Psoas muscle (tissue), 8 donors: Measurements from ENCODE around the gene GRID1. TPM values are rescaled to one million over a fixed set of nuclear protein-coding genes. Genes with fewer than 3 reads are reported as not detected.

Experiments
- ATAC-seq, 4 donors: fragments of 200-7000 bp; cut with Tn5 transposase; one replicate each; pipeline ENCODE4 v1.9.1; 2020; ENCODE audit warnings: moderate library complexity in 3 of 4, mild to moderate bottlenecking in 2 of 4
- DNase-seq, 2 donors: peaks; one replicate each; pipeline ENCODE4 v3.0.0-alpha.2; 2020
- H3K27ac ChIP-seq: fragments of 200-600 bp; one replicate; pipeline ENCODE4 v1.8.0; 2022
- H3K27me3 ChIP-seq, 3 donors: fragments of 200-600 bp in 1 of 3; one replicate each; pipeline versions ENCODE4 v1.6.1 to v1.8.0; 2013 to 2022; ENCODE audit warnings: low read length in 2 of 3, mild to moderate bottlenecking in 2 of 3, moderate library complexity in 1 of 3; ENCODE audit not compliant: insufficient read depth in 3 of 3
- H3K36me3 ChIP-seq, 2 donors: fragments of 200-600 bp in 1 of 2; one replicate each; pipeline versions ENCODE4 v1.6.1 to v1.8.0; 2013 to 2022; ENCODE audit warnings: low read depth in 1 of 2, mild to moderate bottlenecking in 1 of 2, moderate library complexity in 1 of 2; ENCODE audit not compliant: insufficient read depth in 1 of 2
- H3K4me1 ChIP-seq: fragments of 200-600 bp; one replicate; pipeline ENCODE4 v1.8.0; 2022
- H3K4me3 ChIP-seq: fragments of 200-600 bp; one replicate; pipeline ENCODE4 v1.8.0; 2022; ENCODE audit warnings: mild to moderate bottlenecking
- H3K9me3 ChIP-seq: fragments of 200-600 bp; one replicate; pipeline ENCODE4 v1.8.0; 2022
- CTCF ChIP-seq: fragments of 200-600 bp; IDR thresholded peaks from one replicate; pipeline ENCODE4 v1.8.0; 2022; ENCODE audit warnings: antibody characterized with exemption
- WGBS, 3 donors: extraction: QIAGEN DNeasy Blood & Tissue Kit; methylation state at CpG; one replicate each; pipeline versions ENCODE4 v1.1.6 to v1.1.7; 2013; 5-methylcytosine and 5-hydroxymethylcytosine counted together
- intact Hi-C, 2 donors: fragments of 100-400 bp; cut with DNase I; formaldehyde crosslinking; loops; one replicate each; pipeline versions ENCODE4 v1.11.0 to v1.14.2; 2022
- polyA plus RNA-seq, 3 donors: library from polyadenylated mRNA; stranded (reverse); fragments of 200-250 nt; gene quantifications; one replicate each; pipeline ENCODE4 v1.2.3, GENCODE V29; 2013
- total RNA-seq, 4 donors: library from RNA; stranded (reverse); fragmentation: NEBNext Ultra II Directional in 2 of 4; extraction: Animal tissue kit (Norgen Biotek cat#: 25700) in 2 of 4; gene quantifications; one replicate each; pipeline versions ENCODE4 v1.2.1 to v1.2.4, GENCODE V29; 2021 to 2023
- donor health status: healthy with polysubstance abuse.
- donor health status: DM: no; HTN: no; CAD: no; lungs with moderate emphysema.
- donor health status: Bipolar disorder and iron deficiency.
- donor health status: healthy.
- donor health status: DM: yes; HTN: yes; CAD: no.
- donor health status: DM: no; HTN: no; CAD: no.
- donor health status: DM: no; HTN: no; CAD: no.
- donor health status: DM: yes; HTN: yes; CAD: no.

The GRID1 gene
- total and polyA plus RNA-seq, 7 donors, result 0.17 to 0.56 (median 0.24) TPM

GRCh38 chr10:85647741-85648140, 718.9 kb downstream of the GRID1 start:
- 31 to 45% (median 36%) methylated on average over 5 of the region's 5 CpGs for WGBS, 3 donors
- no peak overlapping the region for H3K27ac ChIP-seq

GRCh38 chr10:85645926-85646711, 720.5 kb downstream of the GRID1 start:
- peak in 1 of 4 donors; percentile 31 for ATAC-seq
- Histone ChIP-seq H3K4me1 (no peaks in the 10 kb centered on the region), H3K36me3 (no peaks in the 10 kb centered on the region), H3K27ac (no peak overlapping the region), H3K27me3 (no peaks in the 10 kb centered on the region), H3K4me3 (no peak overlapping the region), H3K9me3 (no peaks in the 10 kb centered on the region)
- no peak for TF ChIP-seq CTCF
- DNase-seq, result no peak
- intact Hi-C loops, result loop anchor here in 1 of 2 donors (10.0 kb wide), 1 partner anchor 489 kb away; no protein-coding TSS in a partner anchor
- 53 to 63% (median 59%) methylated on average over 7 of the region's 7 CpGs for WGBS, 3 donors

More at GRCh38 chr10:85647741-85648140, 718.9 kb downstream of the GRID1 start:
- H3K4me3 ChIP-seq, result no peak overlapping the region
- H3K9me3 ChIP-seq, result no peaks in the 10 kb centered on the region
- intact Hi-C loops, result loop anchor here in 1 of 2 donors (10.0 kb wide), 1 partner anchor 487 kb away; no protein-coding TSS in a partner anchor
- no peaks in the 10 kb centered on the region for H3K36me3 ChIP-seq
- TF ChIP-seq CTCF, result no peak
- no peaks in the 10 kb centered on the region for H3K27me3 ChIP-seq
- ATAC-seq (no peak), DNase-seq (no peak)
- no peaks in the 10 kb centered on the region for H3K4me1 ChIP-seq

- DNase-seq (peak in 1 of 2 donors; percentile 60), ATAC-seq (peak in 2 of 4 donors; percentile 35 to 42)
- Histone ChIP-seq H3K27ac (no peak overlapping the region), H3K27me3 (no peaks in the 10 kb centered on the region), H3K9me3 (no peaks in the 10 kb centered on the region), H3K36me3 (no peaks in the 10 kb centered on the region), H3K4me1 (no peaks in the 10 kb centered on the region), H3K4me3 (no peak overlapping the region)
- intact Hi-C loops, result loop anchor here in 1 of 2 donors (10.0 kb wide), 1 partner anchor 490 kb away; no protein-coding TSS in a partner anchor
- TF ChIP-seq CTCF, result no peak
- WGBS, 3 donors, result 41 to 47% (median 42%) methylated on average over 3 of the region's 3 CpGs
These were observed 721.5 kb downstream of the GRID1 start for GRCh38 chr10:85645053-85645452.

GRCh38 chr10:85643845-85644525, 722.6 kb downstream of the GRID1 start:
- DNase-seq (no peak), ATAC-seq (no peak)
- Histone ChIP-seq H3K4me1 (no peaks in the 10 kb centered on the region), H3K27ac (no peak overlapping the region), H3K4me3 (no peak overlapping the region), H3K36me3 (no peaks in the 10 kb centered on the region), H3K27me3 (no peaks in the 10 kb centered on the region), H3K9me3 (no peaks in the 10 kb centered on the region)
- intact Hi-C loops, result loop anchor here in 1 of 2 donors (10.0 kb wide), 1 partner anchor 491 kb away; no protein-coding TSS in a partner anchor
- WGBS, 3 donors, result 89 to 94% (median 91%) methylated on average over 6 of the region's 6 CpGs
- no peak for TF ChIP-seq CTCF
